Measurements from ENCODE around the gene CCSER1.

Gene CCSER1

GRCh38 chr4:90996813-90997212, 869.6 kb downstream of the CCSER1 start:
- Mint-ChIP-seq H3K27ac (no peak overlapping the region), H3K9me3 (peaks cover 5% of the 10 kb centered on the region), H3K27me3 (no peaks in the 10 kb centered on the region), H3K4me3 (no peak overlapping the region), H3K36me3 (no peaks in the 10 kb centered on the region), H3K4me1 (no peaks in the 10 kb centered on the region)

DNA sequence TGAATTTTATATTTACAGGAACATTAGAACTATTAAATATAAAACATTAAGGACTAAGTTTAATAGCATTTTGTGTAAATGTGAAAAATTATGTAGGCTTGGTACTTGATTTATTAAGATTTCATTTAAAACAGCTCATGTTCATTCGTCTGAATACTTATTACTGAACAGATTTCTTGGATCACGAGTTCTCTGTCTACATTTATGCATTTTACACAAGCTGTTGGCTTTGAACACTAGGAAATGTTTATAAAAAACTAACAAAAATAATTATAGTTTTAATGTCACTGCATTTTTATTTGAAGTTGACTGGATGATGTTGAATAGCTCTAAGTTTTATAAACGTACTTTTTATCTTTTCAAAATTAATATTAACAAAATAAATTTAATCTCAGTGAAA, 888.7 kb downstream of the CCSER1 start:
- no peaks in the 10 kb centered on the region for H3K36me3 Mint-ChIP-seq
- no peaks in the 10 kb centered on the region for H3K9me3 Mint-ChIP-seq
- no peak overlapping the region for H3K4me3 Mint-ChIP-seq
- no peaks in the 10 kb centered on the region for H3K4me1 Mint-ChIP-seq
- no peaks in the 10 kb centered on the region for H3K27me3 Mint-ChIP-seq
- H3K27ac Mint-ChIP-seq, result no peak overlapping the region

GRCh38 chr4:91019513-91019912, 892.3 kb downstream of the CCSER1 start:
- no peaks in the 10 kb centered on the region for H3K36me3 Mint-ChIP-seq
- no peak overlapping the region for H3K27ac Mint-ChIP-seq
- no peak overlapping the region for H3K4me3 Mint-ChIP-seq
- H3K4me1 Mint-ChIP-seq, result no peaks in the 10 kb centered on the region
- H3K9me3 Mint-ChIP-seq, result no peaks in the 10 kb centered on the region
- no peaks in the 10 kb centered on the region for H3K27me3 Mint-ChIP-seq

GRCh38 chr4:91025241-91026148, 898.3 kb downstream of the CCSER1 start:
- Mint-ChIP-seq H3K4me3 (no peak overlapping the region), H3K27ac (no peak overlapping the region), H3K4me1 (no peaks in the 10 kb centered on the region), H3K27me3 (no peaks in the 10 kb centered on the region), H3K36me3 (no peaks in the 10 kb centered on the region), H3K9me3 (no peaks in the 10 kb centered on the region)

- Mint-ChIP-seq H3K27me3 (no peaks in the 10 kb centered on the region), H3K27ac (no peak overlapping the region), H3K4me1 (no peaks in the 10 kb centered on the region), H3K4me3 (no peak overlapping the region), H3K9me3 (peaks cover 6% of the 10 kb centered on the region), H3K36me3 (no peaks in the 10 kb centered on the region)
Measured at GRCh38 chr4:91028228-91028627, 901.0 kb downstream of the CCSER1 start.

DNA sequence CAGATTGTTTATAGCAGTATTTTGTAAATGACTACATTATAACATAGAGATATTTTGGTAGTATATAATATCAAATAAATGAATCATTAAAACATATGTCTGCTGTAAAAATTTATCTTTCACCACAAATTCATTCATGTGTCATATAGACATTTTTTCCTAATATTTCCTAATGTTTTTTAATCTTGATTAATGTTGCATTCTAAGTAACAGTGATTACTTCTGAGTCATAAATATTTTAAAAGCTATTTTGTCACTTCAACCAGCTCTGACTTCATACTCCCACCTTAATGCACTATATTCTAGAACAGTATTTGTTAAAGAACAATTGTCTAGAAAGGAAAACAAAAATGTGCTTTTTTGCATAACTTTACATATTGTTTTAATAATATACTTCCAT, 904.6 kb downstream of the CCSER1 start:
- Mint-ChIP-seq H3K36me3 (no peaks in the 10 kb centered on the region), H3K27ac (no peak overlapping the region), H3K27me3 (no peaks in the 10 kb centered on the region), H3K4me3 (no peak overlapping the region), H3K9me3 (peaks cover 6% of the 10 kb centered on the region), H3K4me1 (no peaks in the 10 kb centered on the region)

- no peak overlapping the region for H3K4me3 Mint-ChIP-seq
- no peak overlapping the region for H3K27ac Mint-ChIP-seq
- H3K27me3 Mint-ChIP-seq, result no peaks in the 10 kb centered on the region
- H3K9me3 Mint-ChIP-seq, result peaks cover 6% of the 10 kb centered on the region
- H3K36me3 Mint-ChIP-seq, result no peaks in the 10 kb centered on the region
- no peaks in the 10 kb centered on the region for H3K4me1 Mint-ChIP-seq
Measured at GRCh38 chr4:91032725-91033445, 905.7 kb downstream of the CCSER1 start.

DNA sequence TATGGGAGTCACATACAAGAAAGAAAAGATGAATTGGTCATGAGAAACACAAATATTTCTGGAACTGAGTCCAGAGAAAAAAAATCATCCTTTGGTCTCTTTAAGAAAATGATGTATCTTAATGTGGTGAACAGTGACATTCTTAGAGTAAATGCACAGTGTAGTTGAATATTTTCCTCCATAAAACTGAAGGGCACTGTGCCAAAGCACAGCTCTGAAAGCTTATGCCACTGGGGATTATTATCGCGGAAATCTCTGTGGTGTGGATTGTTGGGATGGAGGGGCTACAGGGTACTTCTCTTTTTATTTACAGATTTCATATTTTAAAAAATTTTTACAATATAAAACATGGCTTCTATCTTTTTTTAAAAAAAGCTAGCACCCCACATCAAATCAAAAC, 908.1 kb downstream of the CCSER1 start:
- H3K4me1 Mint-ChIP-seq, result no peaks in the 10 kb centered on the region
- no peak overlapping the region for H3K27ac Mint-ChIP-seq
- no peak overlapping the region for H3K4me3 Mint-ChIP-seq
- H3K36me3 Mint-ChIP-seq, result no peaks in the 10 kb centered on the region
- no peaks in the 10 kb centered on the region for H3K27me3 Mint-ChIP-seq
- H3K9me3 Mint-ChIP-seq, result peaks cover 6% of the 10 kb centered on the region

- no peaks in the 10 kb centered on the region for H3K36me3 Mint-ChIP-seq
- no peak overlapping the region for H3K27ac Mint-ChIP-seq
- H3K4me1 Mint-ChIP-seq, result no peaks in the 10 kb centered on the region
Measured at GRCh38 chr4:91037951-91038350, 910.8 kb downstream of the CCSER1 start.

GRCh38 chr4:91057871-91058270, 930.7 kb downstream of the CCSER1 start:
- H3K4me3 Mint-ChIP-seq, result no peak overlapping the region
- no peak overlapping the region for H3K27ac Mint-ChIP-seq
- no peaks in the 10 kb centered on the region for H3K4me1 Mint-ChIP-seq
- H3K36me3 Mint-ChIP-seq, result no peaks in the 10 kb centered on the region
- H3K27me3 Mint-ChIP-seq, result no peaks in the 10 kb centered on the region
- peaks cover 10% of the 10 kb centered on the region for H3K9me3 Mint-ChIP-seq

More at GRCh38 chr4:91037951-91038350, 910.8 kb downstream of the CCSER1 start:
- no peak overlapping the region for H3K4me3 Mint-ChIP-seq
- H3K9me3 Mint-ChIP-seq, result peaks cover 6% of the 10 kb centered on the region
- H3K27me3 Mint-ChIP-seq, result no peaks in the 10 kb centered on the region

- peaks cover 10% of the 10 kb centered on the region for H3K9me3 Mint-ChIP-seq
Measured at GRCh38 chr4:91058345-91058744, 931.2 kb downstream of the CCSER1 start.

DNA sequence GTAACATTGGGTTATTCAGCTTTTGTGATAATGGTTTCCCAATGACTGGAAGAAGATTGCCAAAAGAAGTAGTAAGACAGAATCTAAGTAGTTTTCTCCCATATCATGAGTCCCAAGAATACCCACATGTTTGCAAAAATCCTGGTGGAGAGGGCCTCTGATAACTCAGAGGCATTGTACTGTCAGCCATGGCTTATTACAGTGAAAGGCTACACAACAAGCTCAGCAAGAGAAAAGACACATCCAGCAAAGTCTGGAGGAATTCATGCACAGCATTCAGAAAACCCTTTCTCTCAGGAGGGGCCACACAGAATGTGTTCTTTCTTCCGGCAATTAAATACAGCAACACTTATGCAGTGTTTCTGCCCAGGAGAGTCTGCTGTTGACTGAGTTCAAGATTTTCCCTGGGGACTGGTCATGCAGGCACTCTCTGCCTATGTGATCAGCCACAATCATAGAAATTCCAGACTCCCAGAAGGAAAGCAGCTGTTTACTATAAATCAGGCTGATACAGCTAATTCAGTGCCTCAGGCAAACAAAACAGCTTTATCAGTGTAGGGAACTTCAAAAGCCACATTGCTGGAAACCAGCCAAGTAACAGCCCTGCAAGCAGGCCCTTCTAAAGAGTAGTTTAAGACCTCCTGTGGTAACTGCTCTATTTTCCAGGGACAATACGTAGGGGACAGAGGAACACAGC, 937.1 kb downstream of the CCSER1 start:
- no peak overlapping the region for H3K27ac Mint-ChIP-seq
- no peaks in the 10 kb centered on the region for H3K27me3 Mint-ChIP-seq
- no peak overlapping the region for H3K4me3 Mint-ChIP-seq
- H3K9me3 Mint-ChIP-seq, result peaks cover 10% of the 10 kb centered on the region
- no peaks in the 10 kb centered on the region for H3K36me3 Mint-ChIP-seq
- H3K4me1 Mint-ChIP-seq, result no peaks in the 10 kb centered on the region

More at GRCh38 chr4:91058345-91058744, 931.2 kb downstream of the CCSER1 start:
- Mint-ChIP-seq H3K36me3 (no peaks in the 10 kb centered on the region), H3K27me3 (no peaks in the 10 kb centered on the region), H3K4me1 (no peaks in the 10 kb centered on the region), H3K4me3 (no peak overlapping the region), H3K27ac (no peak overlapping the region)

- Mint-ChIP-seq H3K36me3 (no peaks in the 10 kb centered on the region), H3K9me3 (peaks cover 10% of the 10 kb centered on the region), H3K4me1 (no peaks in the 10 kb centered on the region), H3K27ac (no peak overlapping the region), H3K27me3 (no peaks in the 10 kb centered on the region), H3K4me3 (no peak overlapping the region)
Measured at GRCh38 chr4:91065117-91065516, 937.9 kb downstream of the CCSER1 start.

DNA sequence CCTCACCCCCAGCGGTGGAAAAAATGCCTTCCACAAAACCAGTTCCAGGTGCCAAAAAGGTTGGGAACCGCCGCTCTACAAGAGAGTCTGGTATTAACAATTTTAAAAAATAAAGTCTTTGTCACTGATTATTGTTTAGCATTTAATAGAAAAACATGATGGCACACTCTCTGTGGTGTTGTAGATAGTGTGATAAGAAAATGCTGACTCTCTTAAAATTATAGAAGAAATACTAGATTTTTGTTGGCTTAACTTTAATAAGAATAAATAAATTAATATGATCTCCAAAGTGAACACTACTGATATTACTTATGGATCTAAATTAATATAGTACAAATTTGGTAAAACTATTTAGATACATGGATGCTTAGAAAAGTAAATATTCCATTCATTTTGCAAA, 943.5 kb downstream of the CCSER1 start:
- no peaks in the 10 kb centered on the region for H3K9me3 Mint-ChIP-seq
- no peaks in the 10 kb centered on the region for H3K4me1 Mint-ChIP-seq
- no peaks in the 10 kb centered on the region for H3K36me3 Mint-ChIP-seq
- H3K27me3 Mint-ChIP-seq, result no peaks in the 10 kb centered on the region
- no peak overlapping the region for H3K4me3 Mint-ChIP-seq
- no peak overlapping the region for H3K27ac Mint-ChIP-seq

GRCh38 chr4:91076147-91076546, 949.0 kb downstream of the CCSER1 start:
- H3K4me3 Mint-ChIP-seq, result no peak overlapping the region
- H3K36me3 Mint-ChIP-seq, result no peaks in the 10 kb centered on the region
- H3K27me3 Mint-ChIP-seq, result no peaks in the 10 kb centered on the region
- H3K9me3 Mint-ChIP-seq, result peaks cover 7% of the 10 kb centered on the region
- H3K4me1 Mint-ChIP-seq, result no peaks in the 10 kb centered on the region
- H3K27ac Mint-ChIP-seq, result no peak overlapping the region

- H3K9me3 Mint-ChIP-seq, result no peaks in the 10 kb centered on the region
- no peak overlapping the region for H3K4me3 Mint-ChIP-seq
- H3K36me3 Mint-ChIP-seq, result no peaks in the 10 kb centered on the region
- no peak overlapping the region for H3K27ac Mint-ChIP-seq
- H3K27me3 Mint-ChIP-seq, result no peaks in the 10 kb centered on the region
- H3K4me1 Mint-ChIP-seq, result no peaks in the 10 kb centered on the region
Measured at GRCh38 chr4:91085961-91086360, 958.8 kb downstream of the CCSER1 start.

All from activated naive CD4-positive, alpha-beta T cell treated with anti-CD3 and anti-CD28 coated beads, Interleukin-2, amount 50 U/mL, for 24 hours (primary cell).